SK-N-SH (cell line): Measurements from ENCODE around the gene PLA2G6. TPM values are rescaled to one million over a fixed set of nuclear protein-coding genes. Genes with fewer than 3 reads are reported as not detected.

Experiments
- CTCF ChIA-PET: fragments of 300-600, 350-600 bp; formaldehyde crosslinking; extraction: SDS; loops from one replicate; lab custom pipeline; 2021; lab: Yijun Ruan, JAX
- POLR2A ChIA-PET: fragments of 350-600 bp; sonication (Branson Sonifier 250); formaldehyde crosslinking; extraction: SDS; loops from one replicate; lab custom pipeline; 2020; ENCODE audit warnings: antibody characterized with exemption, inconsistent platforms; lab: Yijun Ruan, JAX
- DNase-seq: peaks from one replicate; pipeline ENCODE4 v3.0.0; 2012
- H2AFZ ChIP-seq: fragments of 200-600 bp; sonication (generic); 2 replicates; pipeline ENCODE4 v1.8.1; 2016; ENCODE audit warnings: antibody characterized with exemption, mild to moderate bottlenecking, low read depth
- H3F3A ChIP-seq: fragments of 200-600 bp; sonication (generic); replicated peaks from 2 replicates; pipeline ENCODE3; 2016; ENCODE audit warnings: antibody characterized with exemption, mild to moderate bottlenecking; ENCODE audit not compliant: insufficient read depth
- H3K27ac ChIP-seq, 2 experiments: fragments of 200-500 bp in 1 of 2; fragments of 200-600 bp in 1 of 2; sonication (Bioruptor generic) in 1 of 2; sonication (generic), shearing (Covaris generic) in 1 of 2; 2 replicates each; pipeline versions ENCODE4 v1.5.1 to v1.6.1; 2014 to 2016; ENCODE audit warnings: low read depth in 2 of 2, inconsistent platforms in 1 of 2, low read length in 1 of 2, mild to moderate bottlenecking in 1 of 2, mixed read lengths in 1 of 2
- H3K27me3 ChIP-seq: fragments of 200-600 bp; sonication (generic), shearing (Covaris generic); 2 replicates; pipeline ENCODE4 v1.6.1; 2016; ENCODE audit warnings: mixed run types; ENCODE audit not compliant: insufficient read depth
- H3K36me3 ChIP-seq, 2 experiments: fragments of 200-500 bp in 1 of 2; fragments of 200-600 bp in 1 of 2; sonication (Bioruptor generic) in 1 of 2; sonication (generic) in 1 of 2; replicated peaks in 1 of 2; 2 replicates each; pipeline versions ENCODE3 to v1.5.1; 2014 to 2016; ENCODE audit warnings: low read length in 1 of 2, mild to moderate bottlenecking in 1 of 2; ENCODE audit not compliant: insufficient read depth in 2 of 2, control insufficient read depth in 1 of 2
- H3K4me1 ChIP-seq, 2 experiments: fragments of 200-500 bp in 1 of 2; fragments of 200-600 bp in 1 of 2; sonication (Bioruptor generic) in 1 of 2; sonication (generic), shearing (Covaris generic) in 1 of 2; 2 replicates each; pipeline versions ENCODE4 v1.5.1 to v1.6.1; 2014 to 2016; ENCODE audit warnings: low read depth in 1 of 2, low read length in 1 of 2, mixed run types in 1 of 2; ENCODE audit not compliant: insufficient read depth in 2 of 2, control insufficient read depth in 1 of 2
- H3K4me2 ChIP-seq: fragments of 200-600 bp; sonication (generic), shearing (Covaris generic); 2 replicates; pipeline ENCODE4 v1.6.1; 2017; ENCODE audit warnings: mixed run types
- H3K4me3 ChIP-seq, 2 experiments: fragments of 200-500 bp in 1 of 2; fragments of 200-600 bp in 1 of 2; sonication (Bioruptor generic) in 1 of 2; sonication (generic), shearing (Covaris generic) in 1 of 2; 2 replicates each; pipeline versions ENCODE4 v1.5.1 to v1.8.1; 2014 to 2016; ENCODE audit warnings: low read depth in 2 of 2, inconsistent platforms in 1 of 2, low read length in 1 of 2, mild to moderate bottlenecking in 1 of 2, mixed read lengths in 1 of 2, moderate library complexity in 1 of 2
- H3K79me2 ChIP-seq: fragments of 200-600 bp; sonication (generic); 2 replicates; pipeline ENCODE4 v1.8.1; 2017; ENCODE audit warnings: mild to moderate bottlenecking; ENCODE audit not compliant: insufficient read depth
- H3K9ac ChIP-seq: fragments of 200-600 bp; sonication (generic); 2 replicates; pipeline ENCODE4 v1.6.1; 2017; ENCODE audit warnings: mixed run types
- H3K9me2 ChIP-seq: fragments of 200-600 bp; sonication (generic); 2 replicates; pipeline ENCODE4 v1.6.1; 2017; ENCODE audit warnings: mixed run types
- H3K9me3 ChIP-seq: fragments of 200-600 bp; sonication (generic); 2 replicates; pipeline ENCODE4 v1.6.1; 2017; ENCODE audit warnings: mixed run types, mild to moderate bottlenecking, moderate library complexity
- H4K20me1 ChIP-seq: fragments of 200-600 bp; sonication (generic); 2 replicates; pipeline ENCODE4 v1.6.1; 2017; ENCODE audit warnings: mild to moderate bottlenecking, mixed run types; ENCODE audit not compliant: insufficient read depth
- ELF1 ChIP-seq: IDR thresholded peaks from 2 replicates; pipeline ENCODE4 v1.4.0; 2012
- EZH2phosphoT487 ChIP-seq: fragments of 200-600 bp; sonication (generic); IDR thresholded peaks from 2 replicates; pipeline ENCODE4 v1.6.1; 2017; ENCODE audit warnings: low read depth, mixed run types, mild to moderate bottlenecking, antibody characterized with exemption, moderate library complexity, borderline replicate concordance
- FOSL2 ChIP-seq: IDR thresholded peaks from 2 replicates; pipeline ENCODE4 v1.4.0; 2012; ENCODE audit warnings: low read depth, mild to moderate bottlenecking, moderate library complexity, borderline replicate concordance
- FOXJ3 ChIP-seq: sonication (generic); formaldehyde crosslinking; IDR thresholded peaks from 2 replicates; pipeline ENCODE4 v1.5.1; 2020; ENCODE audit warnings: mild to moderate bottlenecking, missing genetic modification reagents
- FOXM1 ChIP-seq: IDR thresholded peaks from 2 replicates; pipeline ENCODE4 v1.4.0; 2012; ENCODE audit warnings: low read depth, mild to moderate bottlenecking
- GABPA ChIP-seq: IDR thresholded peaks from 2 replicates; pipeline ENCODE4 v1.4.0; 2012; ENCODE audit warnings: low read depth, mild to moderate bottlenecking
- JUND ChIP-seq: IDR thresholded peaks from 2 replicates; pipeline ENCODE4 v1.4.0; 2012
- MEF2A ChIP-seq: IDR thresholded peaks from 2 replicates; pipeline ENCODE4 v1.4.0; 2012; ENCODE audit warnings: low read depth, borderline replicate concordance
- RAD21 ChIP-seq: IDR thresholded peaks from 2 replicates; pipeline ENCODE4 v1.6.1; 2012; ENCODE audit warnings: mild to moderate bottlenecking, low read length
- RCOR1 ChIP-seq: fragments of 150-350 bp; IDR thresholded peaks from 2 replicates; pipeline ENCODE4 v1.6.1; 2017; ENCODE audit warnings: antibody characterized with exemption, low read length
- RFX5 ChIP-seq: IDR thresholded peaks from 2 replicates; pipeline ENCODE4 v1.6.1; 2012; ENCODE audit warnings: mild to moderate bottlenecking, improper control_type of control experiment, low read length
- RXRA ChIP-seq: IDR thresholded peaks from 2 replicates; pipeline ENCODE4 v1.4.0; 2012; ENCODE audit warnings: low read depth, mild to moderate bottlenecking, borderline replicate concordance
- SIN3A ChIP-seq: IDR thresholded peaks from 2 replicates; pipeline ENCODE4 v1.6.1; 2012; ENCODE audit warnings: low read depth, mild to moderate bottlenecking, low read length, moderate library complexity, borderline replicate concordance
- TAF1 ChIP-seq: IDR thresholded peaks from 2 replicates; pipeline ENCODE4 v1.6.1; 2012; ENCODE audit warnings: low read depth, mild to moderate bottlenecking, low read length, moderate library complexity, borderline replicate concordance
- TCF12 ChIP-seq: IDR thresholded peaks from 2 replicates; pipeline ENCODE4 v1.4.0; 2012
- TEAD4 ChIP-seq: IDR thresholded peaks from 2 replicates; pipeline ENCODE4 v1.4.0; 2012; ENCODE audit warnings: mild to moderate bottlenecking, borderline replicate concordance; ENCODE audit not compliant: insufficient read depth
- USF1 ChIP-seq: IDR thresholded peaks from 2 replicates; pipeline ENCODE4 v1.4.0; 2012; ENCODE audit warnings: low read depth, borderline replicate concordance
- USF2 ChIP-seq: fragments of 150-350 bp; IDR thresholded peaks from 2 replicates; pipeline ENCODE4 v1.6.1; 2017; ENCODE audit warnings: antibody characterized with exemption, low read length, low read depth, borderline replicate concordance
- YY1 ChIP-seq: IDR thresholded peaks from 2 replicates; pipeline ENCODE4 v1.4.0; 2012; ENCODE audit warnings: low read depth, mild to moderate bottlenecking
- WGBS: methylation state at CpG from one replicate; pipeline ENCODE4 v1.1.6; 2017; ENCODE audit warnings: low lambda C conversion rate; 5-methylcytosine and 5-hydroxymethylcytosine counted together
- polyA plus RNA-seq, 3 experiments: library from polyadenylated mRNA; depleted of rRNA; stranded (reverse); fragments of >200 nt; gene quantifications; 2 replicates each; pipeline ENCODE4 v1.2.3, GENCODE V29; 2012
- TF ChIP-seq, protein P1 (sequence below): fragments of 200-600 bp; sonication (generic); IDR thresholded peaks from 2 replicates; pipeline ENCODE4 v1.6.1; 2017; ENCODE audit warnings: antibody characterized with exemption, mild to moderate bottlenecking, moderate library complexity

PLA2G6 gene, protein sequence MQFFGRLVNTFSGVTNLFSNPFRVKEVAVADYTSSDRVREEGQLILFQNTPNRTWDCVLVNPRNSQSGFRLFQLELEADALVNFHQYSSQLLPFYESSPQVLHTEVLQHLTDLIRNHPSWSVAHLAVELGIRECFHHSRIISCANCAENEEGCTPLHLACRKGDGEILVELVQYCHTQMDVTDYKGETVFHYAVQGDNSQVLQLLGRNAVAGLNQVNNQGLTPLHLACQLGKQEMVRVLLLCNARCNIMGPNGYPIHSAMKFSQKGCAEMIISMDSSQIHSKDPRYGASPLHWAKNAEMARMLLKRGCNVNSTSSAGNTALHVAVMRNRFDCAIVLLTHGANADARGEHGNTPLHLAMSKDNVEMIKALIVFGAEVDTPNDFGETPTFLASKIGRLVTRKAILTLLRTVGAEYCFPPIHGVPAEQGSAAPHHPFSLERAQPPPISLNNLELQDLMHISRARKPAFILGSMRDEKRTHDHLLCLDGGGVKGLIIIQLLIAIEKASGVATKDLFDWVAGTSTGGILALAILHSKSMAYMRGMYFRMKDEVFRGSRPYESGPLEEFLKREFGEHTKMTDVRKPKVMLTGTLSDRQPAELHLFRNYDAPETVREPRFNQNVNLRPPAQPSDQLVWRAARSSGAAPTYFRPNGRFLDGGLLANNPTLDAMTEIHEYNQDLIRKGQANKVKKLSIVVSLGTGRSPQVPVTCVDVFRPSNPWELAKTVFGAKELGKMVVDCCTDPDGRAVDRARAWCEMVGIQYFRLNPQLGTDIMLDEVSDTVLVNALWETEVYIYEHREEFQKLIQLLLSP
- polyA plus RNA-seq (2012; rRNA removed) = 10.5 and 14.5 TPM in 2 replicates
- polyA plus RNA-seq (2012; cell fraction: cytosol; rRNA removed) = 1.7 and 2.8 TPM in 2 replicates
- 89.3 and 95.1 TPM in 2 replicates for polyA plus RNA-seq (2012; cell fraction: nucleus; rRNA removed)

DNA sequence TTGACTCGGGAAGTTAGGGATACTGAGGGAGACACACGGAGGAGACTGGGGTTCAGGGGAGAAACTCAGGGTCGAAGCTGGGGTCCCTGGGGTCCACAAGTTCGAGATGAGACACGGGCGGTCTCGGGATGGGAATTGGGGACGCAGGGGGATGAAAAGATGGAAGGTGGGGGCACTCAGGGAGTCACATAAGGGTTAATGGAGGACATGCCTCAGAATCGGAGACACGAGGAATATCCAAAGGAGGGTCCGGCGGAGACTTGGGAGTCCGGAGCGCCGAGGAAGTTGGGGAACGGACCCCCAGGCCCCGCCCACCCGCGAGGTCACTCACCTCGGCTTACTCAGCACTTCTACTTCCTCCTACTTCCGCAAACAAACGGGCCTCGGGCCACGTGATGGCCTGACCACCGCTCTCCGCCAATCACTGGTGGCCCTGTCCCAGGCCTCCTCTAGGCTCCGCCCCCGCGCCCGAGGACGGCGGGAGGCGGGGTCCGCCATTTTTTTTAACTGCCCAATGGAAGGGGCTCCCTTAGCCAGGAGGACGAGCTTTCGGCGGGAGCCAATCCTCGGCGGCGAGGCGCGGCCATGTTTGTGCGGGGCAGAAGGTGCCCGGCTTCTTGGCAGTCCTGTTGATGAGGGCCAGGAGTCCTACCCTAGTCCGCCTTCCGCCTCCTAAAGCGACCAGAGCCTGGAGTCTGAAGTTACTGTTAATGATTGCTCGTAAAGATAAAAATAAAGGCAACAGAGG lies at the start of gene PLA2G6:
TSS of gene PLA2G6 (minus strand) at position 378 of the 748 bp plus-strand sequence. CDS start 12,404 bp downstream, outside the sequence.
- peaks cover 0 to 5% of the 10 kb centered on the region in 2 experiments; a peak in 2 of 4 replicates for H3K4me1 ChIP-seq
- H3K36me3 ChIP-seq = no peaks in the 10 kb centered on the region
- peak within 1 kb of the TSS; percentile 57 to 81 for H3K27ac ChIP-seq
- no peaks in the 10 kb centered on the region for H3F3A ChIP-seq
- DNase-seq = peak; percentile 91
- no peaks in the 10 kb centered on the region for H4K20me1 ChIP-seq
- no peaks in the 10 kb centered on the region for H3K9me2 ChIP-seq
- no peaks in the 10 kb centered on the region for H3K27me3 ChIP-seq
- no peaks in the 10 kb centered on the region for H3K79me2 ChIP-seq
- peak within 1 kb of the TSS; percentile 63 to 64 for H3K4me3 ChIP-seq
- peak within 1 kb of the TSS; percentile 77 for H3K9ac ChIP-seq
- WGBS = 1% methylated on average over 23 of the region's 48 CpGs
- no peaks in the 10 kb centered on the region for H3K9me3 ChIP-seq
- ChIA-PET CTCF (interaction anchor here (0.7 to 1.3 kb wide), 2 partner anchors 10 to 130 kb away, joined by 3 read pairs; no protein-coding TSS in a partner anchor), POLR2A (interaction anchor here (1.0 kb wide), 1 partner anchor 18 kb away, joined by 5 read pairs; no protein-coding TSS in a partner anchor)
- peak within 1 kb of the TSS; percentile 68 for H2AFZ ChIP-seq
- H3K4me2 ChIP-seq = peak within 1 kb of the TSS; percentile 83
- TF ChIP-seq YY1 (peak; percentile 97), USF1 (peak; percentile 95), TEAD4 (no peak), RAD21 (no peak), USF2 (peak; percentile 79), ELF1 (peak; percentile 95)

DNA sequence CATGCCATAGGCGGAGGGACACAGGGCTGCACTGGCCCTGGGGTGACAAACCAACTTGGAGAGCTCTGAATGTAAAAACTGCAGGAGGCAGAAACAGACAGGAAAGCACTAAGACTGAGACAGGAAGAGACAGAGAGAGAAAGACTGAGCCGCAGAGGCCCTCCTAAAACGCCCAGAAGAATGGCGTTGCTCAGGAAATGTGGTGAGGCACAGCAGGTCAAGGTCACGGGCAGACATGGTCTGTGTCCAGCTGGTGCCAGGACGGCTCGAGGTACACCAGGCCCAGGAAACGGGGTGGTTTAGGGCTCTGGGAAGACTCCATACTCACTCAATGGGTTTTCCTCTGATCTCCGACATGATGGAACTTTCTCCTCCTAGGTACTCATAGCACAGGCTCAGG lies 49.3 kb upstream of the PLA2G6 start:
- Histone ChIP-seq H3K27me3 (no peaks in the 10 kb centered on the region), H3K4me1 (no peaks in the 10 kb centered on the region), H4K20me1 (no peaks in the 10 kb centered on the region), H3K79me2 (0 out of 2 replicates have a peak, but pooled peaks cover 3% of the 10 kb centered on the region), H3K9ac (no peak overlapping the region), H3K36me3 (peaks cover 0 to 8% of the 10 kb centered on the region in 2 experiments), H3K4me2 (no peak overlapping the region), H3K9me2 (no peaks in the 10 kb centered on the region), H3K9me3 (no peaks in the 10 kb centered on the region), H3F3A (no peaks in the 10 kb centered on the region), H3K4me3 (no peak overlapping the region), H2AFZ (no peak overlapping the region), H3K27ac (no peak overlapping the region)
- 90% methylated on average over 2 of the region's 9 CpGs for WGBS
- ChIA-PET POLR2A (no interaction called here), CTCF (interaction anchor here (1.0 kb wide), 1 partner anchor 11 kb away, joined by 3 read pairs; no protein-coding TSS in a partner anchor)
- no peak for DNase-seq
- TF ChIP-seq TCF12 = no peak
- TF ChIP-seq RFX5 = no peak
- TF ChIP-seq RCOR1 = no peak
- TF ChIP-seq RAD21 = no peak
- no peak for TF ChIP-seq RXRA
- no peak for TF ChIP-seq ELF1
- TF ChIP-seq YY1 = no peak
- TF ChIP-seq GABPA = no peak
- TF ChIP-seq EZH2phosphoT487 = no peak
- TF ChIP-seq TEAD4 = no peak
- TF ChIP-seq JUND = no peak
- no peak for TF ChIP-seq SIN3A
- TF ChIP-seq FOXM1 = no peak
- no peak for TF ChIP-seq FOSL2
- TF ChIP-seq FOXJ3 (CRISPR knock-in tag) = no peak
- TF ChIP-seq MEF2A = no peak
- TF ChIP-seq, protein P1, sequence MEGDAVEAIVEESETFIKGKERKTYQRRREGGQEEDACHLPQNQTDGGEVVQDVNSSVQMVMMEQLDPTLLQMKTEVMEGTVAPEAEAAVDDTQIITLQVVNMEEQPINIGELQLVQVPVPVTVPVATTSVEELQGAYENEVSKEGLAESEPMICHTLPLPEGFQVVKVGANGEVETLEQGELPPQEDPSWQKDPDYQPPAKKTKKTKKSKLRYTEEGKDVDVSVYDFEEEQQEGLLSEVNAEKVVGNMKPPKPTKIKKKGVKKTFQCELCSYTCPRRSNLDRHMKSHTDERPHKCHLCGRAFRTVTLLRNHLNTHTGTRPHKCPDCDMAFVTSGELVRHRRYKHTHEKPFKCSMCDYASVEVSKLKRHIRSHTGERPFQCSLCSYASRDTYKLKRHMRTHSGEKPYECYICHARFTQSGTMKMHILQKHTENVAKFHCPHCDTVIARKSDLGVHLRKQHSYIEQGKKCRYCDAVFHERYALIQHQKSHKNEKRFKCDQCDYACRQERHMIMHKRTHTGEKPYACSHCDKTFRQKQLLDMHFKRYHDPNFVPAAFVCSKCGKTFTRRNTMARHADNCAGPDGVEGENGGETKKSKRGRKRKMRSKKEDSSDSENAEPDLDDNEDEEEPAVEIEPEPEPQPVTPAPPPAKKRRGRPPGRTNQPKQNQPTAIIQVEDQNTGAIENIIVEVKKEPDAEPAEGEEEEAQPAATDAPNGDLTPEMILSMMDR = no peak
- TF ChIP-seq TAF1 = no peak
